Erythroblast (primary cell): ENCODE results near the gene R3HDM1.

Source experiments
- GATA1 ChIP-seq: IDR thresholded peaks from 2 replicates; pipeline ENCODE4 v1.6.1; 2011; ENCODE audit warnings: low read depth, mild to moderate bottlenecking, control low read depth, low read length, moderate library complexity
- POLR2A ChIP-seq: IDR thresholded peaks from 2 replicates; pipeline ENCODE4 v1.6.1; 2011; ENCODE audit warnings: mild to moderate bottlenecking, low read length

GRCh38 chr2:135773319-135773718, 242.0 kb downstream of the R3HDM1 start:
- no peak for TF ChIP-seq POLR2A
- no peak for TF ChIP-seq GATA1
